H9 (cell line): ENCODE measurements around the gene MAP3K7CL. TPM values are rescaled to one million over a fixed set of nuclear protein-coding genes. Genes with fewer than 3 reads are reported as not detected.

Experiments
- DNase-seq: peaks from one replicate; pipeline ENCODE4 v3.0.0-alpha.2; 2017
- H2AFZ ChIP-seq: one replicate; pipeline ENCODE4 v1.6.1; 2013; ENCODE audit warnings: mild to moderate bottlenecking, low read length, control low read depth, moderate library complexity
- H2AK5ac ChIP-seq: 2 replicates; pipeline ENCODE4 v1.6.1; 2013; ENCODE audit warnings: low read length, control low read depth, mixed read lengths; ENCODE audit not compliant: insufficient read length
- H2BK120ac ChIP-seq: one replicate; pipeline ENCODE4 v1.6.1; 2013; ENCODE audit warnings: low read depth, mild to moderate bottlenecking, low read length, control low read depth, inconsistent platforms; ENCODE audit not compliant: poor library complexity, severe bottlenecking
- H2BK12ac ChIP-seq: 2 replicates; pipeline ENCODE4 v1.6.1; 2013; ENCODE audit warnings: low read length, control low read depth, mixed read lengths, low read depth; ENCODE audit not compliant: insufficient read length
- H2BK15ac ChIP-seq: 2 replicates; pipeline ENCODE4 v1.6.1; 2013; ENCODE audit warnings: low read depth, low read length, control low read depth
- H2BK20ac ChIP-seq: one replicate; pipeline ENCODE4 v1.6.1; 2013; ENCODE audit warnings: low read depth, mild to moderate bottlenecking, low read length, control low read depth, inconsistent platforms; ENCODE audit not compliant: poor library complexity, severe bottlenecking
- H2BK5ac ChIP-seq: 2 replicates; pipeline ENCODE4 v1.6.1; 2013; ENCODE audit warnings: low read length, control low read depth, mixed read lengths; ENCODE audit not compliant: insufficient read length
- H3K14ac ChIP-seq: 2 replicates; pipeline ENCODE4 v1.6.1; 2013; ENCODE audit warnings: low read length, control low read depth; ENCODE audit not compliant: insufficient read depth
- H3K18ac ChIP-seq: 2 replicates; pipeline ENCODE4 v1.6.1; 2013; ENCODE audit warnings: low read depth, mild to moderate bottlenecking, mixed read lengths, low read length, control low read depth; ENCODE audit not compliant: insufficient read length
- H3K23ac ChIP-seq: 2 replicates; pipeline ENCODE4 v1.6.1; 2013; ENCODE audit warnings: low read length, control low read depth, mixed read lengths, low read depth; ENCODE audit not compliant: insufficient read length
- H3K23me2 ChIP-seq: 2 replicates; pipeline ENCODE4 v1.6.1; 2013; ENCODE audit warnings: low read depth, mild to moderate bottlenecking, mixed read lengths, low read length, control low read depth; ENCODE audit not compliant: insufficient read length, poor library complexity, severe bottlenecking
- H3K27ac ChIP-seq: 2 replicates; pipeline ENCODE4 v1.5.1; 2013; ENCODE audit warnings: low read length, control low read depth, mixed read lengths, low read depth; ENCODE audit not compliant: insufficient read length
- H3K27me3 ChIP-seq: 2 replicates; pipeline ENCODE4 v1.6.1; 2013; ENCODE audit warnings: low read length, control low read depth, inconsistent platforms; ENCODE audit not compliant: insufficient read depth
- H3K4ac ChIP-seq: 2 replicates; pipeline ENCODE4 v1.6.1; 2013; ENCODE audit warnings: low read depth, mild to moderate bottlenecking, control low read depth, inconsistent platforms, low read length, moderate library complexity
- H3K4me1 ChIP-seq: 2 replicates; pipeline ENCODE4 v1.6.1; 2013; ENCODE audit warnings: low read length, control low read depth, inconsistent platforms; ENCODE audit not compliant: insufficient read depth
- H3K4me2 ChIP-seq: 2 replicates; pipeline ENCODE4 v1.6.1; 2013; ENCODE audit warnings: low read length, control low read depth, mixed read lengths; ENCODE audit not compliant: insufficient read length, insufficient read depth
- H3K56ac ChIP-seq: 2 replicates; pipeline ENCODE4 v1.6.1; 2013; ENCODE audit warnings: low read depth, mild to moderate bottlenecking, mixed read lengths, low read length, control low read depth; ENCODE audit not compliant: insufficient read length
- H3K79me1 ChIP-seq: 2 replicates; pipeline ENCODE4 v1.6.1; 2013; ENCODE audit warnings: low read depth, mild to moderate bottlenecking, moderate library complexity, low read length, control low read depth, inconsistent platforms; ENCODE audit not compliant: insufficient read depth, poor library complexity, severe bottlenecking
- H3K79me2 ChIP-seq: 2 replicates; pipeline ENCODE4 v1.6.1; 2013; ENCODE audit warnings: low read length, control low read depth, inconsistent platforms; ENCODE audit not compliant: insufficient read depth
- H3K9ac ChIP-seq: 2 replicates; pipeline ENCODE4 v1.6.1; 2013; ENCODE audit warnings: low read length, control low read depth, mixed read lengths; ENCODE audit not compliant: insufficient read length; ENCODE audit errors: extremely low read depth
- H3K9me3 ChIP-seq: one replicate; pipeline ENCODE4 v1.6.1; 2013; ENCODE audit warnings: low read depth, low read length, inconsistent platforms; ENCODE audit not compliant: control insufficient read depth
- H3T11ph ChIP-seq: one replicate; pipeline ENCODE4 v1.6.1; 2013; ENCODE audit warnings: mild to moderate bottlenecking, low read length, control low read depth, inconsistent platforms
- H4K20me1 ChIP-seq: one replicate; pipeline ENCODE4 v1.6.1; 2013; ENCODE audit not compliant: control insufficient read depth, insufficient read length, insufficient read depth
- H4K5ac ChIP-seq: 2 replicates; pipeline ENCODE4 v1.6.1; 2013; ENCODE audit warnings: low read depth, mild to moderate bottlenecking, mixed read lengths, low read length, control low read depth; ENCODE audit not compliant: insufficient read length
- H4K8ac ChIP-seq: replicated peaks from 2 replicates; pipeline ENCODE4 v1.6.1; 2013; ENCODE audit warnings: low read length, control low read depth, mixed read lengths, low read depth; ENCODE audit not compliant: insufficient read length
- H4K91ac ChIP-seq: 2 replicates; pipeline ENCODE4 v1.6.1; 2013; ENCODE audit warnings: low read depth, mild to moderate bottlenecking, moderate library complexity, mixed read lengths, low read length, control low read depth; ENCODE audit not compliant: insufficient read length
- H3K27ac Mint-ChIP-seq, 3 experiments: 2 replicates in 2 of 3; 3 replicates in 1 of 3; pipeline ENCODE4 v1.8.0; 2020 to 2021; ENCODE audit warnings: mixed read lengths in 3 of 3, mild to moderate bottlenecking in 1 of 3, moderate library complexity in 1 of 3
- H3K27me3 Mint-ChIP-seq: 2 replicates; pipeline ENCODE4 v1.8.0; 2021; ENCODE audit warnings: low read depth, mild to moderate bottlenecking, moderate library complexity, mixed read lengths
- H3K36me3 Mint-ChIP-seq, 3 experiments: 2 replicates in 2 of 3; 3 replicates in 1 of 3; pipeline ENCODE4 v1.8.0; 2020 to 2021; ENCODE audit warnings: low read depth in 3 of 3, mixed read lengths in 3 of 3; ENCODE audit not compliant: insufficient read depth in 1 of 3
- H3K4me1 Mint-ChIP-seq, 2 experiments: 2 replicates each; pipeline ENCODE4 v1.8.0; 2020; ENCODE audit warnings: mixed read lengths in 2 of 2
- H3K4me3 Mint-ChIP-seq, 2 experiments: 2 replicates in 1 of 2; 3 replicates in 1 of 2; pipeline ENCODE4 v1.8.0; 2020 to 2021; ENCODE audit warnings: mild to moderate bottlenecking in 2 of 2, mixed read lengths in 2 of 2, moderate library complexity in 1 of 2
- H3K9me3 Mint-ChIP-seq, 2 experiments: 2 replicates in 1 of 2; 3 replicates in 1 of 2; pipeline ENCODE4 v1.8.0; 2020; ENCODE audit warnings: mild to moderate bottlenecking in 2 of 2, mixed read lengths in 2 of 2, moderate library complexity in 1 of 2
- total RNA-seq: library from RNA; stranded (reverse); gene quantifications from 2 replicates; pipeline ENCODE4 v1.2.1, GENCODE V29; 2021
- TF ChIP-seq, protein P1 (sequence below): fragments of 200-600 bp; sonication (generic); conservative IDR thresholded peaks from 3 replicates; pipeline ENCODE4 v1.8.0; 2021; ENCODE audit warnings: antibody characterized with exemption, mild to moderate bottlenecking

MAP3K7CL gene
- total RNA-seq, 1 experiment from 2014 or later = not detected

DNA sequence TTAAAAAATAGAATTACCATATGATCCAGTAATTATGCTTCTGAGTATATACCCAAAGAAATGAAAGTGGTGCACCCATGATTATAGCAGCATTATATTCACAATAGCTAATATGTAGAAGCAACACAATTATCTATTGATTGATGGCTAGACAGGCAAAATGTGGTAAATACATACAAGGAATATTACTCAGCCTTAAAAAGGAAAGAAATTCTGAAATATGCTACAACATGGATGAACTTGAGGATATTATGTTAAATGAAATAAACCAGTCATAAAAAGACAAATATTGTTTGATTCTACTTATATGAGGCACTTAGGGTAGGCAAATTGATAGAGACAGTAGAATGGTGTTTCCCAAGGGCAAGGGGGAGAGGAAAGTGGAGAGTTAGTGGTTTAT, 80.8 kb downstream of the MAP3K7CL start:
- no peak for DNase-seq
- H3K4ac ChIP-seq = no peak overlapping the region
- TF ChIP-seq, protein P1, sequence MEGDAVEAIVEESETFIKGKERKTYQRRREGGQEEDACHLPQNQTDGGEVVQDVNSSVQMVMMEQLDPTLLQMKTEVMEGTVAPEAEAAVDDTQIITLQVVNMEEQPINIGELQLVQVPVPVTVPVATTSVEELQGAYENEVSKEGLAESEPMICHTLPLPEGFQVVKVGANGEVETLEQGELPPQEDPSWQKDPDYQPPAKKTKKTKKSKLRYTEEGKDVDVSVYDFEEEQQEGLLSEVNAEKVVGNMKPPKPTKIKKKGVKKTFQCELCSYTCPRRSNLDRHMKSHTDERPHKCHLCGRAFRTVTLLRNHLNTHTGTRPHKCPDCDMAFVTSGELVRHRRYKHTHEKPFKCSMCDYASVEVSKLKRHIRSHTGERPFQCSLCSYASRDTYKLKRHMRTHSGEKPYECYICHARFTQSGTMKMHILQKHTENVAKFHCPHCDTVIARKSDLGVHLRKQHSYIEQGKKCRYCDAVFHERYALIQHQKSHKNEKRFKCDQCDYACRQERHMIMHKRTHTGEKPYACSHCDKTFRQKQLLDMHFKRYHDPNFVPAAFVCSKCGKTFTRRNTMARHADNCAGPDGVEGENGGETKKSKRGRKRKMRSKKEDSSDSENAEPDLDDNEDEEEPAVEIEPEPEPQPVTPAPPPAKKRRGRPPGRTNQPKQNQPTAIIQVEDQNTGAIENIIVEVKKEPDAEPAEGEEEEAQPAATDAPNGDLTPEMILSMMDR = no peak
- H2BK20ac ChIP-seq = no peak overlapping the region
- H2BK15ac ChIP-seq = no peak overlapping the region
- H3K4me2 ChIP-seq = no peak overlapping the region
- no peak overlapping the region for H2AFZ ChIP-seq
- H4K20me1 ChIP-seq = no peaks in the 10 kb centered on the region
- no peak overlapping the region for H4K91ac ChIP-seq
- no peak overlapping the region for H2BK12ac ChIP-seq
- H3T11ph ChIP-seq = no peak overlapping the region
- H2AK5ac ChIP-seq = no peak overlapping the region
- no peak overlapping the region for H2BK120ac ChIP-seq
- H3K18ac ChIP-seq = no peak overlapping the region
- Mint-ChIP-seq H3K9me3 (no peaks in the 10 kb centered on the region), H3K4me3 (no peak overlapping the region), H3K27me3 (no peaks in the 10 kb centered on the region), H3K27ac (no peak overlapping the region), H3K36me3 (no peaks in the 10 kb centered on the region), H3K4me1 (no peaks in the 10 kb centered on the region)
- H3K56ac ChIP-seq = no peak overlapping the region
- no peak overlapping the region for H3K27ac ChIP-seq
- H3K4me1 ChIP-seq = no peaks in the 10 kb centered on the region
- H2BK5ac ChIP-seq = no peak overlapping the region
- H3K23me2 ChIP-seq = no peaks in the 10 kb centered on the region
- H4K8ac ChIP-seq = no peak overlapping the region
- no peaks in the 10 kb centered on the region for H3K9me3 ChIP-seq
- H3K79me1 ChIP-seq = no peaks in the 10 kb centered on the region
- H3K14ac ChIP-seq = no peak overlapping the region
- H3K79me2 ChIP-seq = no peaks in the 10 kb centered on the region
- no peak overlapping the region for H4K5ac ChIP-seq
- H3K9ac ChIP-seq = no peak overlapping the region
- no peaks in the 10 kb centered on the region for H3K27me3 ChIP-seq
- H3K23ac ChIP-seq = no peak overlapping the region
